ENCODE measurements around the gene ADGRB3.

The ADGRB3 gene

DNA sequence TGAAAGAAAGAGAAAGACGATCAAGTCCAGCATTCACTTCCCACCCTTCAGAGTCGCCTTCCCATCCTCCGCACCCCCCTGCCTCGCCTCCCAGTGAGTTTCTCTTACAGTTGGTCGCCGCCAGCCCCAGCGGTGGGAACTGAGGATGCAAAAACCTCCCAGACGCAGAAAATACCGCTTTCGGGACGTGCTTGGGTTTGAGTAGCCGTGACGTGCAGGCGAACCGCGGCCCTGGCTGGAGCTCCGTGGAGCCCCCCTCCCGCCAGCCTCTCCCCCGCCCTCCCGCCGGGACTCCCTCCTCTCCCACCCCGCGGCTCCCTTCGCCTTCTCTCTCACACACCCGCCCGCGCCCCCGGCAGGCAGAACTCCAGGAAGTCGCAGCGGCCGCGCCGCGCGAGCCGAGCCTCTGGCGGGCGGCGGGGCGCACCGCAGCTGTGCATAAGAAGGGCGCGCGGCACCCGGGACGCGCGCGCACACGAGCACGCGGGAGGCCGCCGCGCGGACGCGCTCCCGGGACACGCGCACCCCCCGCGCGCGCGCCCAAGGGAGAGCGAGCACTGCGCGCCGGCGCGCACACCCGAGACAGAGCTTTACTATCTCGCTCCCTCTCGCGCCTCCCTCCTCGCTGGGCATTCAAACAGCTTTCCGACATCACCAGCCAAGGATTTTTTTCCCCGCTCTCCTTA, at the start of gene ADGRB3:
TSS of gene ADGRB3 (plus strand) at position 557 of the 686 bp plus-strand sequence. CDS start 3,394 bp downstream, outside the sequence.
- no peak for DNase-seq (ENCODE audit: low read depth, low spot score)

DNA sequence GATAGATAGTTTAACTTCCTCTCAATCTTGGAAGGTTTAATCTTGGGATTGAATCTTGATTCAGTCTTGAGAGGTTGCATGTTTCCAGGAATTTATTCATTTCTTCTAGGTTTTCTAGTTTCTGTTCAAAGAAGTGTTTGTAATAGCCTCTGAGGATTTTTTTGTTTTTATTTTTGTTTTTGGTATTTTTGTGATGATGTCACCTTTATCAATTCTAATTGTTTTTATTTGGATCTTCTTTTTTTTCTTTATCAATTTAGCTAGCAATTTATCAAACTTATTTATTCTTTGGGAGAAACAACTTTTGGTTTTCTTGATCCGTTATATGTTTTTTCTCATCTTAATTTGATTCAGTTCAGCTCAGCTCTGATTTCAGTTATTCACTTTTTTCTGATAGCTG, 41.5 kb upstream of the ADGRB3 start:
- no peak for DNase-seq (ENCODE audit: low read depth, low spot score)

DNA sequence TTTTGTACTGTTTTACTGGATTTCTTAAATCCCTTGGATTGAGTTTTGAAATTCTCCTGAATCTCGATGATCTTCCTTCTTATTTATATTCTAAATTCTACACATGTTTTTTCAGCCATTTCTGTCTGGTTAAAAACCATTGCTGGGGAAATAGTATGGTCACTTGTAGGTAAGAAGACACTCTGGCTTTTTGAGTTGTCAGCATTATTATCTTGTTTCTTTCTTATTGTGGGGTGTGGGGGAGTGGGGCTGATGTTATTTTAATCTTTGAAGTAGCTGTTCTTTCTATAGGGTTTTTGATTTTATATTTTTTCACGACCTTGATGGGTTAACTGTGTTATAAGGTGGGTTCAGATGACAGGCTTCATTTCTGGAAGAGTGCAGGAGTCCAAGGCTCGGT, 37.4 kb upstream of the ADGRB3 start:
- DNase-seq (ENCODE audit: low read depth, low spot score), result no peak

DNA sequence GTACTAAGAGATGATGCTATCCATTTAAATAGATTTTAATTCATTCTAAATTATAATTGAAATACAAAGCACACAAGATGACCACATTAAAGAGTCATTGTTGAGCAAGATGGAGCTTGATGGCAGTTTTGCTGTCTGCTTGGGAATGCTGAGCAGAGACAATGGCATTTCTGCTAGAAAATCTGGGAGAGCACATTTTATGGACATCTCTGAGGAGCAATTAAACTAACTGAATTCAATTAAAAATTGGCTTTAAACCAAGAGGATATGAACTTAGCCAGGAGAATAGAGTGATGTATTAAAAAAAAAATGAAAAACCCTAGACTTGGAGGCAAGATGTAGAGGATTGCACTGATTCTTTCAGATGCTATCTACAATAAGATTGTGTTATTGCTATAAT, 19.1 kb upstream of the ADGRB3 start:
- DNase-seq (ENCODE audit: low read depth, low spot score), result no peak

DNA sequence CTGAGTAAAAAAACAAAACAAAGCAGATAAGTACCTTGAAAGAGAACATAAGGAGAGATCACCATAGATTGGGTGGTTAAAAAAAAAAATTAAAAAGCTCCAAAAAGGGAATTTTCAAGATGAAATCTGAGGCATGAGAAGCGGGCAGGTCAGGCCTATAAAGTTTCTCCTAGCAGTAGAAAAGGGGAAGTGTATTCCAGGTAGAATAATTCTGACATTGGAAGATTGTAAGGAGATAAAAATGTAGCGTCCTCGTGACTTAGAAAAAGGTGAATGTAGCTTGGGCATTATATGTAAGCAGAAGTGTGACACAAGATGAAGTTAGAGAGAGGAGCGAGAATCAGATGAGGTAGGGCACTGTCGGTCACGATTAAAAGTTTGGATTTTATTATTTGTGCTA, 9.1 kb upstream of the ADGRB3 start:
- no peak for DNase-seq (ENCODE audit: low read depth, low spot score)

DNA sequence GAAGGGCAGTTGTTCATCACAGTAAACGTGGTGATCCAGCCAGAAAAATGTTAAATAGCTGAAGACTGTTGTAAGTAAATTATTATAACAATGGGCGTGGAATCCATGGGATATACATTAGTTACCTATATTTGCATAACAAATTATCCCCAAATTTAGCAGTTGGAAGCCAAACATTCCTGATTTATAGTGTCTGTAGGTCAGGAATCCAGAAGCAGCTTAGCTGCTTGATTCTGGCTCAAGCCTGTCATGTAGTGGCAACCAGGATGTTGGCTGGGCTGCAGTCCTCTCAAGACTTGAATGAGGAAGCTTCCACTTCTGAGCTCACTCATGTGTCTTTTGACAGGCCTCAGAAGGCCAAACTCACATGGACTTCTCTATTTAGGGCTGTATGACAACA, 6.9 kb upstream of the ADGRB3 start:
- DNase-seq (ENCODE audit: low read depth, low spot score), result no peak

DNA sequence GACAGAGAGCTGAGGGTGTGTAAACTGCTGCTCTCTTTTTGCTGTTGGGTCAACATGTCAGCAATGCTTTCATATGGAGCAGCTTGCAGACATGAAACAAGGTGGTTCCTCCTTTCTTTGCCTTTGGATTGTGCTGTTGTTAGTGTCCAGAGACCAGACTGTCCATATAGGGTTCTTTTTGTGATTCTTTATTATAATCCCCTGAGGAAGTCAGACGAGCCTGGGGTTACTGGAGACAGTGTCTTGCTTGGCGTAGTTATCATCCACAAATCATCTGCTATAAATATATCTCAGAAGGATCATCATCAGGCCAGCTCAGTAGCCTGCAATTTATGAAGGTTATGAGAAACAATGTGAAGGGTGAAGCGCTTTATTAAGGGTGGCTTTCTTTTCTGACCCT, 2.3 kb upstream of the ADGRB3 start:
- DNase-seq (ENCODE audit: low read depth, low spot score), result no peak

DNA sequence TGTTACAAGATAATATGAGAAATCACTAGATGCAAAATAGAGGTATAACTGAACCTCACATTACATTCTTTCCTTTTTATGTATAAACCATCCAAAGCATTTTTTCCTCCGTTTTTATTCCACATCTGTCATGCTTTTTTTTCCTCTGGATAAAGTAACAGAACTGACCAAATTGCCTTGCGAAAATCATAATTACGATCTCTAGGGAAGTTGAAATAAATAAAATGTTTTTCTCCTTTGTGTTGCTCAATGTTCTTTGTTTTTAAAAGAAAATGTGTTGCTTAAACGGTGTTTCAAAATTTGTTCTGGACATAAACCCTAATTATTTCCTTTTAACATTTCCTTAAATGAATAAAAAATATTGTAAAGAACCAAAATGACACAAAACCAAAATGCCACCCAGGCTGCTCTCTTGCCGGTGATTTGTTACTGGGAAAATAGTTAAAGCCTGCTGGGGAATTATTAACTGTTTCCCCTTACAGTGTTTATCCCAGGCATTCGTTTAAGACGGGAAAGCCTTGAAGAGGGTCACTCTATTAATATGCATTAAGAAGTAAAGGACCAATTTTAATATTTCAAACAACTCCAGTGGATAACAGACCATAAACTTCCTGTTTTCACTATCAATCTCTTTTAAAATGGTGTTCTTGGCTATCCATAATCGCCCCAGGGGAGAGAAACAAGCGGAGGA, 1.7 kb upstream of the ADGRB3 start:
- no peak for DNase-seq (ENCODE audit: low read depth, low spot score)

DNA sequence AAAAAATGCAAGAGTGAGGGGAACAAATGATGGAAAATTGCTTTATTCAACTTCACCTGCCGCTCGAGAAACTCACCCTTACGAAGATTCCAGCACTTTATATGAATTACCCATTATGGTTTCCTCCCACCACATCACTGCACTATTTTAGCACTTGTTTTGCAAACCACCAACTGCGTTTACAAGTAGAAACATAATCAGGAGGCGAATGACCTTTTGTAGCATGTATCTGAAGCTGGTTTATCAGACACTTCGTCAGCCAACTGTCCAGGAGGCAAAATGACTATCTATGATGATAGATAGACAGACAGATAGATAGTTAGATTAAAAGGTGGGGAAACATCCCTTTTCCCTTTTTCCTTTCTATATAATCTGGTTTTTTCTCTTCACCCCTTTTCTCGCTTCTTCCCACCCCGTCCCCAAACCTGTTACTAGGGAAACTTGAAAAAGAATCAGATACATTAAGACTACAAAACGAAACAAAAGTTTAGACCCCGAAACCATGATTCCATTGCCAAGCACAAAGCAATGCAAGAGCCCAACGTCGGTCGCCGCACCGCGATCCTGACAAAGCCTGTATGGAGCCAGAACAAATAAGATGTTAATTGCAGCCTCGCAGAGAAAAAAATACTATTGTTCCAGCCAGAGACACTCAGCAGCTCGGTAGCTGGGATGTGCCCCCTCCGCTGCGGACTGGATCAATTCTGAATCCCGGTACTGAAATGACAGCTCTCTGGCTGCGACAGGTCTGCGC, 933 bp upstream of the ADGRB3 start:
- no peak for DNase-seq (ENCODE audit: low read depth, low spot score)

DNA sequence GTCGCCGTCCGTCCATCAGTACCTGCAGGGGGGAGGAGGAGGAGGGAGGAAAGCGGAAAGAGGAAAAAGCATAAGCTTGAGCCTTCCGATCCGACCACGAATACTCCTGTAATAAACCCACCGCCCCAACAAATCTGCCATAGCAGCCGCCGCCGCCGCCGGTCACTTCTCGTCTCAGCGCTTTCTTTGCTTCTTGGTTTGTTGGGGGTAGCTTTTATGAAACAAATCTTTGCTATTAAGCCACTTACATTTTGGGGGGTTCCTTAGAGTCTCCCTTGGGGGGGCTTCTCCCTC, 277 bp downstream of the ADGRB3 start:
- DNase-seq (ENCODE audit: low read depth, low spot score), result no peak

DNA sequence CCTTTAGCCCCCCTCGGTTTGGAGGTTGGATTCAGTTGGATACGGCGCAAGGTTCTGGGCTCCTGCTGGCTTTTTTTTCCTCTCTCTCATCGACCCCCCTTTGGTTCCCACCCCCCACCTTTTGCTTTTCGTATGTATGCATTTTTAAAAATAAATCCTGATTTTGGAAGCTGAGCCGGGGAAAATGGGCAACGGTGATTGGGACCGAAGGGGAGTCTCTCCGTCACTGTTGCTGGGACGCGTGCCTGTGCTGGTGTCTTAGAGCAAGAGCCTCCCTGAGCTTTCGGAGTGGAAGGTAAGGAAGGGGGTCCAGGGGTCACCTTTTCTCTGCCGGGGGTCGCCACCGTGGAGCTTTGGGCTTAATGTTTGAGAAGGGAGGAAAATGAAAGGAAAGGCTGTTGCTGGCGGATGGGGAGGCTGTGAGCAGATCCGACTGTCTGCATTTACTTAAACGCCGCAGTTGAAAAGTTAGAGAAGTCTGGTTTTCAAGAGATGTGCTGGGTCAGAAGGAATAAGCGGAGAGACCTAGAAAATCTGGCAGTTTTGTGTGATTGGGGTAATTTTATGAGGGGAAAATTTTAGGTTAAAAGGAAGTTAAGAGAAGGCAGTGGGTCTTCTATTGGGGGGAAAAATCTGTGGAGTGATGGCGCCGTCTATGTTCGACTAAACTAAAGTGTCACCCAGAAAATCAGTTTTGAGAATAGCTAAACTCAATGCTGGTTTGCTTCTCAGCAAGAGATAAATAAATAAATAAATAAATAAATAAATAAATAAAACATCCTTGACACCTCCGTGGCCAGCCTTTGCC, 828 bp downstream of the ADGRB3 start:
- no peak for DNase-seq (ENCODE audit: low read depth, low spot score)

DNA sequence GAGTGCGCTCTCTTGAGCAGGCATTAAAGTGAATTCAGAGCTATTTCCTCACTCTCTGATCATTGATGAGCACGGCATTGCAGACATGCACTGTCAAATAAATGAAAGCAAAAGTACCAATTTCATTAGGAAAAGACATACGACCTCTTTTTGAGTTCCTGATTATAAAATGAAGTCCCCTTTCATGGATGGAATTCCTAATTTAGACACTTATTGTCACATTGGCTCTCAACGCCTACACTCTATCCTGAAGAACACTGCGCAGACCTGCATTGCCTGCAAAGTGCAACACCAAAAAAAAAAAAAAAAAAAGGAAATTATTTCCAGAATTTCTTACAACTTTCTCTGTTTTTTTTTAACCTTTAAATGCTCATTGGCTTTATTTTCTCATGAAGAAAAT, 1.6 kb downstream of the ADGRB3 start:
- no peak for DNase-seq (ENCODE audit: low read depth, low spot score)

DNA sequence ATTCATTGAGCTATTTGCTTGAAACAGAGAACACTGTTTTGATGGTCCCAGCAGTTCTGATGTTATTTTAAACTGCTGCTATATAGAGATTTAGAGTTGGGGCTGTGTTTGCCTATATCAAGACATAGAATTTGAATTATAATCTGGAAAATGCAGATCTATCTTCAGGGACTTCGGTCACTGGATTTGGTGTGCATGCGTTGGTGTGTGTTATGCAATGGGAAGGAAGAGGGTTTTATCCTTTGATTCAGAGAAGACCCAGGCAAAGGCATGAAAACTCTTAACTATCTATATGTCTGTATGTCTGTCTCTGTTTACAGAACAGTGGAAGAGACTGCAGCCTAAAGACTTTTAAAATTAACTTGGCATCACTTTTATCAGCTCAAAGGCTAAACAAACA, 2.0 kb downstream of the ADGRB3 start:
- DNase-seq (ENCODE audit: low read depth, low spot score), result no peak

DNA sequence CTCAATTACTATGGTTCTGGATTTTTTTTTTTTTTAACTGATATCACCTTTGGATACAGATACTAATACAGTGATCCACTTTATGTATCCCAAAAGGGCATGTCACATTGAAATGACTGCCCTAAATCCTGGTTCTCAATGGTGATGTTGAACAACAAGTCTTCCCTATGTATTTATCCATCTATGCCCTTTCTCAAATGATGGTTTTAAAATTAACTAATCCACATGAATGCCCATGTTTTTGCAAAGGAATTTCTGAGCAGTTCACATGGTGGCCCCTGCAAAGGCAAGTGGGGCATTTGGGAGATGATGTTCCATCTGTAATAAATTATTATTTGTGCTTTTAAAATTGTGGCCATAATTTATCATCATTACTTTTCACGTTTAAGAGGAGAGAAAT, 2.7 kb downstream of the ADGRB3 start:
- DNase-seq (ENCODE audit: low read depth, low spot score), result no peak

DNA sequence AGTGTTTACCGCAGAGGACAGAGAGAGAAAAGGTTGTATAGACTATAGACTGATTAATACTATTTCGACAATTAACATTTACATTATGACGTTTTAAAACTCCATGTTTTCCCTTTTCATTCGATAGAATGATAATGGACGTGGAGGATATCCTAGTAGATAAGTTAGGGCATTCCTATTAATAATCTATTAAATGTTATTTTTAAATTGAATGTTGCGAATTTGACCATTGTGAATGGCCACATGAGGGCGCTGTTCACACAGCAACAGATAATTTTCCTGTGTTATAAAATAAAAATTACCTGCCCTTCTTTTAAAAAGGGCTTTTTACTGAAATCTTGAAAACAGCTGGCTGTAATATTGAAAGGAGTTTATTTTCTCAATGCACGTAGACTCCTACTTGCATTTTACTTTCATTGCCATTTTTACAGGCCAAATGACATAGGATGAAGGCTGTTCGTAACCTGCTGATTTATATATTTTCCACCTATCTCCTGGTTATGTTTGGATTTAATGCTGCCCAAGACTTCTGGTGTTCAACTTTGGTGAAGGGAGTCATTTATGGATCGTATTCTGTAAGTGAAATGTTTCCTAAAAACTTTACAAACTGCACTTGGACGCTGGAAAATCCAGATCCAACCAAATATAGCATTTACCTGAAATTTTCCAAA, 3.3 kb downstream of the ADGRB3 start:
- no peak for DNase-seq (ENCODE audit: low read depth, low spot score)

DNA sequence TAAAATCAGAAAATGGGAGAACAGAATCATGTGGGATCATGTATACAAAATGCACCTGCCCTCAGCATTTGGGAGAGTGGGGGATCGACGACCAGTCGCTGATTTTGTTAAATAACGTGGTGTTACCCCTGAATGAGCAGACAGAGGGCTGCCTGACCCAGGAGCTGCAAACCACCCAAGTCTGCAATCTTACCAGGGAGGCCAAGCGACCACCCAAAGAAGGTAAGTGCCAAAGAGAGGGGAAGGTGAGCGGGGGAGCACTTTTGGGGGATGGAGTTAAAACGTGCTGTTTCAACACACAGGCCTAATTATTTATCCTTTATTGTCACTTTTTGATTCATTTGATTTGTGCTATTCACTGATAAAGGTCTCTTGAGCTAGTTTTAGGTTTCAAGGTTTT, 4.1 kb downstream of the ADGRB3 start:
- no peak for DNase-seq (ENCODE audit: low read depth, low spot score)

DNA sequence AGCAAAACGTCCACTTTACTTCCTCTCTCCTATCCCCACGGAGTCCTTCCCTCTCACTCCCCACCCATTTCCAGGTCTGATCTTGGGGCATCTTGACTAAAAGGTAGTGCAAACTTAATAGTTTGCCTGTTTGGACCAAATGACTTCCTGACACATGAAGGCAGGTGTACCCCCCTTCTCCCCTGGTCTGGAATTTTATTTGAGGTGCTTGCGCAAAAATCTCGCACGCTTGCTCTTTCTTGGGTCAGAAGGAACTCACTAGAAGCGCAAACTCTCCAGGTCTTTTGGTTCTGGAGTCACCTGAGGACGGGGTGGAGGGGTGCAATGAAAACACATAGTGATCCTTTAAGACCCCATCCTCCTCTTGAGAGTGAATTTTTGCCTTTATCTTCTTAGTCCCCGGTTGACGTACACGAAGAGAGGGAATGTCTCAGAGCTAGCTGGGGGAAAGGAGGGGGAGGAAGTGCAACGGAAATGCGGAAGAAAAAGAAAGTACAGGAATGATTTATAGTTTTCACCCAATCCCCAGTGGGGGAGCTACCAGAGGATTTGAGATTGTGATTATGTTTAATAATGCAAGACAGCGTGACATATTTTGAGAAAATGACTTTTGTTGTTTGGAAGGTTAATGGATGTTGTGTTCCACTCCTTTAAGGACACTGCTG, 4.9 kb downstream of the ADGRB3 start:
- no peak for DNase-seq (ENCODE audit: low read depth, low spot score)

DNA sequence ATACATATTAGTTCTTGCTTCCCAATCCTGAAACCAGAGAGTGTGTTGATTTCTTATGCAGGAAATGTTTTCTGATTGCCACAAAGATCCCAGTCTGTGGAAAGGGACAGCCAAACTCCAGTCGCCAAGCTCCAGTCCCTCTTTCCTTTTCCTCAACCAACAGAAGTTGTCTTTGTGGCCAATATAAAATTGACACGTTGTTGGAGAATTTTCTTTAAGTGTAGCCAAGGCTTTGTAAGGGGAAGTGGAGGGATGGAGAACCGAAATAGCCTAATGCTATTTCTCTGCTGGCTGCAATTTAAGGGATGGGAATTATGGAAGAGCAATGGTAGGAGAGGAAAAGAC, 5.4 kb downstream of the ADGRB3 start:
- no peak for DNase-seq (ENCODE audit: low read depth, low spot score)

DNA sequence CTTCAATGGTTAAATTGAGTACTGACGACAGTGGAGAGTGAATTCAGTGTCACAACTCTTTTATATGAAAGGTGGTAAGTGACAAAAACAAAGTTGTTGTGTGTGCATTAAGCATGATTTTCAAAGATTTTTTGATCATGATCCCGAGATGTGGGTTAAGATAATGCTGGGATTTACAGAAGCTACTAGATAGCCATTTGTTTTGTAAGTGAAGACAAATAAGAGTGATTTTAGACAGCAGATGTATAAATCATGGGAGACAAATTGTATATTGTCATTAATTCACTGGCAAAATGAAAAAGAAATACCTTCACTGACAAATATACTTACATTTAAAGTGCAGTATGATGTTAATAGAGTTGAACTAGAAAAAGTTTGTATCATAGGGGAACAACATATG, 6.1 kb downstream of the ADGRB3 start:
- DNase-seq (ENCODE audit: low read depth, low spot score), result no peak

DNA sequence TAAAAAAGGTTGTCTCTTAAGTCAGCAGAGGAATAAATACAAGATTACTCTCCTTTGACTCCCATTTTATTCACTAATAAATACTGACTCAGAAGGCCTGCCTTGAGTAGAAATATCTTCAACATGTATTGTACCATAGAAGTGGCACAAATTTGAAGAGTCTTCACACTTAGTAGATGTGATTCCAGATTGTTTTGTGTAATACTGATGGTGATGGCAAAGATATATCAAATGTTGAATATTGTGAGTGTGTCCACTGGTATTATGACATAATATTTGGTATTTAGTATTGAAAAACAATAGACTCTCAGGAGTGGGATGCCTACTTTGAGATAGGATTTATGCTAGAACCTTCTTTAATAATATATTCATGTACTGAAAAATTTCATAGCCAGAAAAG, 7.0 kb downstream of the ADGRB3 start:
- DNase-seq (ENCODE audit: low read depth, low spot score), result no peak

DNA sequence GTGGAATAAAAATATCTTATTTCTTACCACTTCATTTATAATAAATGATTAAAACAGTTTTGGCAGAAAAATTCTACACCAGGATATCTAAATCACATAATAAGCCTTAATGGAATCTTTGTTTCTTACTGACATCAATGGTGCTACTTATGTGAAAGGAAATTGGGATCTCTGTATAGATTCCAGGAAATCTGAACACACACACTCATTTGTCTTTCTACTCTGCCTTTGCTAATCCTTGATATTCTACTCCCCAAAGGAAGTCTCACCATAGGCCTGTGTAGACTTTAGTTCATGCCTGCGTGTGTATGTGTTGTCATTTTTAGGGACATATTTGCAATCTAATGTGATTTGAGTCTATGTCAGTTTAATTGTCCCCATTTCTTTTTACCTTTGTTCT, 7.9 kb downstream of the ADGRB3 start:
- DNase-seq (ENCODE audit: low read depth, low spot score), result no peak

Measured in activated naive CD8-positive, alpha-beta T cell treated with anti-CD3 and anti-CD28 coated beads, Interleukin-2, amount 50 U/mL, for 16 hours (primary cell).